Bronchial epithelial cell (primary cell): ENCODE data around the gene ELF5. TPM values are rescaled to one million over a fixed set of nuclear protein-coding genes. Genes with fewer than 3 reads are reported as not detected.

Source experiments
- DNase-seq: peaks from one replicate; pipeline ENCODE4 v3.0.0-alpha.2; 2010; ENCODE audit warnings: low read depth
- FAIRE-seq: peaks from 2 replicates; lab custom pipeline; 2011; peaks lifted over from hg19 to GRCh38; lab: Jason Lieb, UNC
- H3K27me3 ChIP-seq: 2 replicates; pipeline ENCODE4 v1.5.1; 2011; ENCODE audit warnings: low read length; ENCODE audit not compliant: control insufficient read depth, insufficient read depth
- H3K36me3 ChIP-seq: 2 replicates; pipeline ENCODE4 v1.5.1; 2011; ENCODE audit warnings: low read length; ENCODE audit not compliant: control insufficient read depth, insufficient read depth
- H3K4me3 ChIP-seq: 2 replicates; pipeline ENCODE4 v1.5.1; 2011; ENCODE audit warnings: mild to moderate bottlenecking, low read depth, low read length, control low read depth
- CTCF ChIP-seq: IDR thresholded peaks from 2 replicates; pipeline ENCODE4 v1.5.1; 2011; ENCODE audit warnings: mild to moderate bottlenecking, moderate library complexity, low read length, control low read depth, inconsistent platforms; ENCODE audit not compliant: insufficient read depth, severe bottlenecking
- total RNA-seq: library from RNA; depleted of rRNA; stranded (reverse); fragments of >200 nt; gene quantifications from 2 replicates; pipeline ENCODE4 v1.2.1, GENCODE V29; 2014

ELF5 gene
- total RNA-seq, 1 donor from 2014 or later, result 0.53 TPM

DNA sequence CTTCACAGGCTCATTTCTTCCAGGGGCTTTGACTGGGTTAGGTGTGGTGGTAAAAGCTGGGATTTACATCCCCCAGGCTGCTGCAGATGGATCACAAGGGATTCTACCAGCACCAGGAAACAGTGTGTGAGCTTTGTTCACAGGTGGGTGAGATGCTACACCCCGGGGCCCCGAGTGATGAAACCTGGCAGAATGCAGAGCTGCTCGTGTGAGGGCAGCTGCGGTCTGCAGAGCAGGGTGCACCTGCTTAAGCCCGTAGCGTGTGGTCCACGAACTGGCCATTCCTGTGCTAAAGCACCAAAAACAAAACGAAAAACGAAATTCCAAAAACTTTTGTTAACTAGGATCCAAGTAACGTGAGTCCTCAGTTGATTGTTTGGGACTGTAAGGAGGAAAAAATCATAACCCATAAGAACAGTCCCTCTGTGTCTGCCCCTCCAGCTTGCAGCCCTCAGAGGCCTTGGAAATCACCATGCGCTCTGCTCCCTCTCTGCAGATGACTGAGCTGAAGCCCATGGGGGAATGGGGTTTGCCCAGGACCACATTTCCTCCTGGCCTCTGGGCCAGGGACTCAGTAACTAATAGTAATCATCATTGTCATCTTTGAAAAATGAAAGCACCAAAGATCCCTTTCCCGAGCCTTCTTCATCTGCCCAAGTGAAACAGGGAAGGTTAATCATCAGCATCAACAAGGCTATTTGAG is 24.6 kb downstream of the ELF5 start:
- FAIRE-seq (no peak), DNase-seq (no peak)
- TF ChIP-seq CTCF, result no peak

GRCh38 chr11:34487430-34487829 is 26.2 kb downstream of the ELF5 start:
- Histone ChIP-seq H3K27me3 (no peaks in the 10 kb centered on the region), H3K4me3 (no peak overlapping the region), H3K36me3 (no peaks in the 10 kb centered on the region)
- FAIRE-seq (no peak), DNase-seq (no peak)
- TF ChIP-seq CTCF, result no peak

More for the DNA sequence above, 24.6 kb downstream of the ELF5 start:
- Histone ChIP-seq H3K36me3 (no peaks in the 10 kb centered on the region), H3K4me3 (no peak overlapping the region), H3K27me3 (no peaks in the 10 kb centered on the region)

- Histone ChIP-seq H3K4me3 (no peak overlapping the region), H3K36me3 (no peaks in the 10 kb centered on the region), H3K27me3 (no peaks in the 10 kb centered on the region)
- FAIRE-seq (no peak), DNase-seq (no peak)
- no peak for TF ChIP-seq CTCF
Observed at GRCh38 chr11:34483106-34483874, 30.3 kb downstream of the ELF5 start.

GRCh38 chr11:34481307-34481706 is 32.3 kb downstream of the ELF5 start:
- Histone ChIP-seq H3K36me3 (no peaks in the 10 kb centered on the region), H3K27me3 (no peaks in the 10 kb centered on the region), H3K4me3 (no peak overlapping the region)
- DNase-seq (peak; percentile 83), FAIRE-seq (peak; percentile 93)
- no peak for TF ChIP-seq CTCF

- Histone ChIP-seq H3K4me3 (no peak overlapping the region), H3K36me3 (no peaks in the 10 kb centered on the region), H3K27me3 (no peaks in the 10 kb centered on the region)
- TF ChIP-seq CTCF, result no peak
- DNase-seq (peak; percentile 63), FAIRE-seq (no peak)
Observed at GRCh38 chr11:34480314-34480713, 33.3 kb downstream of the ELF5 start.
